Measurements from ENCODE around the gene BLOC1S4.

BLOC1S4 gene

DNA sequence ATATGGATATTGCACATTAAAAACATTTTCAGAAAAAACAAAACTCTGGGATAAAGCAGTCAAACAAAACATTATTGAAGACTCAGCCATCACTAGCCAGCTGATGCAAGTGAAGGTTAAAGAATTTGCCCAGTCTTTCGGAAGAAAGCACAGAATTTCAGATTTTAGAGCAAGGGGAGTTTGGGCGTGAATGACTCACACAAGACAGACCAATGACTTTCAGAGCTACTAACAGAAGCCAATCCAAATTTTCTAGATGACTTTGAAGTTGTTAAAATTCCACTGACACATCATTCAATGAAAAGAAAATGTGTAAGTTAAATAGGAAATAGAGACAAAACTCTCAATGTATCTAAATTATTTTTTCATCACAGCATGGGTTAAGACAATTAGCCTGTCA lies 10.3 kb upstream of the BLOC1S4 start:
- no peaks in the 10 kb centered on the region for H3K9me3 ChIP-seq (ENCODE audit: control insufficient read depth in 1 of 2, low read length in 2 of 2)
- H3K4me1 ChIP-seq (ENCODE audit: control insufficient read depth in 1 of 2, insufficient read depth in 2 of 2, low read length in 2 of 2): peaks cover 16 to 53% of the 10 kb centered on the region in 2 donors
- H3K27me3 ChIP-seq (ENCODE audit: low read depth, low read length): no peaks in the 10 kb centered on the region
- no peak overlapping the region for H3K27ac ChIP-seq (ENCODE audit: low read length)
- H3K36me3 ChIP-seq (ENCODE audit: control insufficient read depth in 1 of 2, insufficient read depth in 2 of 2, low read length in 2 of 2): peaks cover 15 to 17% of the 10 kb centered on the region in 2 donors
- no peak overlapping the region for H3K4me3 ChIP-seq (ENCODE audit: low read depth in 1 of 2, low read length in 2 of 2)

GRCh38 chr4:6706173-6706572 lies 9.8 kb upstream of the BLOC1S4 start:
- H3K9me3 ChIP-seq (ENCODE audit: control insufficient read depth in 1 of 2, low read length in 2 of 2): no peaks in the 10 kb centered on the region
- H3K4me3 ChIP-seq (ENCODE audit: low read depth in 1 of 2, low read length in 2 of 2): no peak overlapping the region
- no peaks in the 10 kb centered on the region for H3K27me3 ChIP-seq (ENCODE audit: low read depth, low read length)
- H3K36me3 ChIP-seq (ENCODE audit: control insufficient read depth in 1 of 2, insufficient read depth in 2 of 2, low read length in 2 of 2): peaks cover 15 to 16% of the 10 kb centered on the region in 2 donors
- H3K27ac ChIP-seq (ENCODE audit: low read length): no peak overlapping the region
- H3K4me1 ChIP-seq (ENCODE audit: control insufficient read depth in 1 of 2, insufficient read depth in 2 of 2, low read length in 2 of 2): peaks cover 16 to 53% of the 10 kb centered on the region in 2 donors

- H3K4me3 ChIP-seq (ENCODE audit: low read depth in 1 of 2, low read length in 2 of 2): peak within 1 kb of the TSS; percentile 91 to 98
- H3K4me1 ChIP-seq (ENCODE audit: control insufficient read depth in 1 of 2, insufficient read depth in 2 of 2, low read length in 2 of 2): peaks cover 16 to 43% of the 10 kb centered on the region in 2 donors
- H3K9me3 ChIP-seq (ENCODE audit: control insufficient read depth in 1 of 2, low read length in 2 of 2): no peaks in the 10 kb centered on the region
- H3K27ac ChIP-seq (ENCODE audit: low read length): peak within 1 kb of the TSS; percentile 93
- peaks cover 7 to 9% of the 10 kb centered on the region in 2 donors for H3K36me3 ChIP-seq (ENCODE audit: control insufficient read depth in 1 of 2, insufficient read depth in 2 of 2, low read length in 2 of 2)
- H3K27me3 ChIP-seq (ENCODE audit: low read depth, low read length): no peaks in the 10 kb centered on the region
Measured at GRCh38 chr4:6709230-6710114, 6.5 kb upstream of the BLOC1S4 start, which contains the start of gene MRFAP1L1. TSS of gene MRFAP1L1 (minus strand) at chr4:6709865. CDS start at chr4:6709629, 236 bp downstream.

GRCh38 chr4:6710282-6710681 lies 5.7 kb upstream of the BLOC1S4 start:
- Histone ChIP-seq H3K36me3 (ENCODE audit: control insufficient read depth in 1 of 2, insufficient read depth in 2 of 2, low read length in 2 of 2) (peaks cover 6 to 7% of the 10 kb centered on the region in 2 donors), H3K27me3 (ENCODE audit: low read depth, low read length) (no peaks in the 10 kb centered on the region), H3K4me1 (ENCODE audit: control insufficient read depth in 1 of 2, insufficient read depth in 2 of 2, low read length in 2 of 2) (peaks cover 16 to 38% of the 10 kb centered on the region in 2 donors), H3K9me3 (ENCODE audit: control insufficient read depth in 1 of 2, low read length in 2 of 2) (no peaks in the 10 kb centered on the region), H3K4me3 (ENCODE audit: low read depth in 1 of 2, low read length in 2 of 2) (peak overlapping the region; percentile 91 to 98), H3K27ac (ENCODE audit: low read length) (no peak overlapping the region)

DNA sequence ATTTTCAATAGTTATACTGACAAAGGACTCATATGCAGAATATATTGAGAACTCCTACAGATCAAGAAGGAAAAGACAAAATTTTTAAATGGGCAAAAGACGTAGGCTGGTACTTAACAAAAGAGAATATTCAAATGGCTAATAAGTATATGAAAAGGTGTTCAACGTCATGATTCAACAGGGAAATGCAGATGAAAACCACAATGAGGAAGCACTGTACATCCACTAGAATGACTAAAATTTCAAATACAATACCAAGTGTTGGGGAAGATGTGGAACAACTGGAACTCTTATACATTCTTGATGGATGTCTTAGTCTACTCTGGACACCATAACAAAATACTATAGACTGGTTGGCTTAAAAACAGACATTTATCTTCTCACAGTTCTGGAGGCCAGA lies 5.0 kb upstream of the BLOC1S4 start:
- Histone ChIP-seq H3K9me3 (ENCODE audit: control insufficient read depth in 1 of 2, low read length in 2 of 2) (no peaks in the 10 kb centered on the region), H3K4me3 (ENCODE audit: low read depth in 1 of 2, low read length in 2 of 2) (no peak overlapping the region), H3K27me3 (ENCODE audit: low read depth, low read length) (no peaks in the 10 kb centered on the region), H3K4me1 (ENCODE audit: control insufficient read depth in 1 of 2, insufficient read depth in 2 of 2, low read length in 2 of 2) (peaks cover 16 to 31% of the 10 kb centered on the region in 2 donors), H3K27ac (ENCODE audit: low read length) (no peak overlapping the region), H3K36me3 (ENCODE audit: control insufficient read depth in 1 of 2, insufficient read depth in 2 of 2, low read length in 2 of 2) (peaks cover 0 to 7% of the 10 kb centered on the region in 2 donors)

- Histone ChIP-seq H3K27ac (ENCODE audit: low read length) (no peak overlapping the region), H3K27me3 (ENCODE audit: low read depth, low read length) (no peaks in the 10 kb centered on the region), H3K36me3 (ENCODE audit: control insufficient read depth in 1 of 2, insufficient read depth in 2 of 2, low read length in 2 of 2) (no peaks in the 10 kb centered on the region), H3K4me3 (ENCODE audit: low read depth in 1 of 2, low read length in 2 of 2) (no peak overlapping the region), H3K4me1 (ENCODE audit: control insufficient read depth in 1 of 2, insufficient read depth in 2 of 2, low read length in 2 of 2) (peaks cover 0 to 6% of the 10 kb centered on the region in 2 donors), H3K9me3 (ENCODE audit: control insufficient read depth in 1 of 2, low read length in 2 of 2) (no peaks in the 10 kb centered on the region)
Measured at GRCh38 chr4:6714954-6715353, 1.0 kb upstream of the BLOC1S4 start.

DNA sequence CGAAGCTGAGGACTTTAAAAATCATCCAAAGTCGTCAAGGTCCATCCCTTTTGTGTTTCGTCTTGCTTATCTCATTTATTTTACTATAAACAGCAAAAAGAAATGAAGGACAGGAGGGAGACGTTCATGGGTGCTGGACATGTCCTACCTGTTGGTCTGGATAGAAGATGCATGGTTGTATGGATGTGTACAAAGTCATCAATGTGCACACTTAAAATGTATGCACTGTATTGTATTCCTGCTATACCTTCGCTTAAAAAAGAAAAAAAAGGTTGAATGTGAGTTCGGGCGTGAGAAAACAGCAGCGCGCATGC lies 313 bp upstream of the BLOC1S4 start:
- H3K27ac ChIP-seq (ENCODE audit: low read length): peak overlapping the region; percentile 65
- H3K36me3 ChIP-seq (ENCODE audit: control insufficient read depth in 1 of 2, insufficient read depth in 2 of 2, low read length in 2 of 2): no peaks in the 10 kb centered on the region
- peak overlapping the region; percentile 47 to 70 for H3K4me3 ChIP-seq (ENCODE audit: low read depth in 1 of 2, low read length in 2 of 2)

GRCh38 chr4:6716958-6717655 lies 1.1 kb downstream of the BLOC1S4 start:
- H3K4me1 ChIP-seq (ENCODE audit: control insufficient read depth in 1 of 2, insufficient read depth in 2 of 2, low read length in 2 of 2): peaks cover 0 to 6% of the 10 kb centered on the region in 2 donors
- peak overlapping the region; percentile 65 for H3K27ac ChIP-seq (ENCODE audit: low read length)
- H3K9me3 ChIP-seq (ENCODE audit: control insufficient read depth in 1 of 2, low read length in 2 of 2): no peaks in the 10 kb centered on the region
- no peaks in the 10 kb centered on the region for H3K27me3 ChIP-seq (ENCODE audit: low read depth, low read length)
- peak overlapping the region; percentile 70 to 92 for H3K4me3 ChIP-seq (ENCODE audit: low read depth in 1 of 2, low read length in 2 of 2)
- no peaks in the 10 kb centered on the region for H3K36me3 ChIP-seq (ENCODE audit: control insufficient read depth in 1 of 2, insufficient read depth in 2 of 2, low read length in 2 of 2)

More for the DNA sequence above, 313 bp upstream of the BLOC1S4 start:
- no peaks in the 10 kb centered on the region for H3K9me3 ChIP-seq (ENCODE audit: control insufficient read depth in 1 of 2, low read length in 2 of 2)
- peaks cover 0 to 6% of the 10 kb centered on the region in 2 donors for H3K4me1 ChIP-seq (ENCODE audit: control insufficient read depth in 1 of 2, insufficient read depth in 2 of 2, low read length in 2 of 2)
- no peaks in the 10 kb centered on the region for H3K27me3 ChIP-seq (ENCODE audit: low read depth, low read length)

- Histone ChIP-seq H3K27ac (ENCODE audit: low read length) (no peak overlapping the region), H3K4me3 (ENCODE audit: low read depth in 1 of 2, low read length in 2 of 2) (no peak overlapping the region), H3K27me3 (ENCODE audit: low read depth, low read length) (no peaks in the 10 kb centered on the region), H3K4me1 (ENCODE audit: control insufficient read depth in 1 of 2, insufficient read depth in 2 of 2, low read length in 2 of 2) (peaks cover 0 to 6% of the 10 kb centered on the region in 2 donors), H3K36me3 (ENCODE audit: control insufficient read depth in 1 of 2, insufficient read depth in 2 of 2, low read length in 2 of 2) (no peaks in the 10 kb centered on the region), H3K9me3 (ENCODE audit: control insufficient read depth in 1 of 2, low read length in 2 of 2) (no peaks in the 10 kb centered on the region)
Measured at GRCh38 chr4:6718932-6719610, 3.1 kb downstream of the BLOC1S4 start.

DNA sequence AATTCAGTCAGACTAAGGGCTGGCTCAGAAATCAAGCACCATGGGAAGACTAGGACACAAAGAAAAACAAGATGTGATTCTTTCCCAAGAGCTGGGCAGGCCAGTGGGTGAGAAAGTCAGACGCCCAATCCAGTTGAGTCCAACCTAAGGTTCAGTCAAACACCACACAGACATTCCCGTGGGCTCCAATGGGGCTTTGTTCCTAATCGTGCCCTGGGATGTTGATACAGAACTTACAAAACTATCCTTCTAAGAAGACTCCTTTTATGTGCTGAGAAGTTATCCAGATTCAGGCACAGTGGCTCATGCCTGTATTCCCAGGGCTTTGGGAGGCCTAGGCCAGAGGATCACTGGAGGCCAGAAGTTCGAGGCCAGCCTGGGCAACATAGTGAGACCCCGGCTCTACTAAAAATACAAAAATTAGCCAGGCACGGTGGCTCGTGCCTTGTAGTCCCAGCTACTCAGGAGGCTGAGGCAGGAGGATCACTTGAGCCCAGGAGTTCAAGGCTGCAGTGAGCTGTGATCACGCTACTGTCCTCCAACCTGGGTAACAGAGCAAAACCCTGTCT lies 3.7 kb downstream of the BLOC1S4 start:
- Histone ChIP-seq H3K4me3 (ENCODE audit: low read depth in 1 of 2, low read length in 2 of 2) (no peak overlapping the region), H3K27me3 (ENCODE audit: low read depth, low read length) (no peaks in the 10 kb centered on the region), H3K36me3 (ENCODE audit: control insufficient read depth in 1 of 2, insufficient read depth in 2 of 2, low read length in 2 of 2) (no peaks in the 10 kb centered on the region), H3K27ac (ENCODE audit: low read length) (no peak overlapping the region), H3K9me3 (ENCODE audit: control insufficient read depth in 1 of 2, low read length in 2 of 2) (no peaks in the 10 kb centered on the region), H3K4me1 (ENCODE audit: control insufficient read depth in 1 of 2, insufficient read depth in 2 of 2, low read length in 2 of 2) (peaks cover 0 to 6% of the 10 kb centered on the region in 2 donors)

Data from muscle layer of duodenum (tissue), 2 donors.